T-helper 2 cell treated with Interferon-gamma antibody and Interleukin-4, amounts not matched to agents 100 ng/mL and 5 ng/mL, for 36 hours (primary cell): ENCODE measurements around the gene ZNF541. TPM values are rescaled to one million over a fixed set of nuclear protein-coding genes. Genes with fewer than 3 reads are reported as not detected.

Source experiments
- intact Hi-C: fragments of 100-400 bp; cut with micrococcal nuclease; formaldehyde crosslinking; loops from one replicate; pipeline ENCODE4 v1.15.1; 2023
- total RNA-seq: library from RNA; stranded (reverse); gene quantifications from 2 replicates; pipeline ENCODE4 v1.2.3, GENCODE V29; 2022

ZNF541 gene
- total RNA-seq, 1 donor from 2014 or later, result 0.39 TPM

DNA sequence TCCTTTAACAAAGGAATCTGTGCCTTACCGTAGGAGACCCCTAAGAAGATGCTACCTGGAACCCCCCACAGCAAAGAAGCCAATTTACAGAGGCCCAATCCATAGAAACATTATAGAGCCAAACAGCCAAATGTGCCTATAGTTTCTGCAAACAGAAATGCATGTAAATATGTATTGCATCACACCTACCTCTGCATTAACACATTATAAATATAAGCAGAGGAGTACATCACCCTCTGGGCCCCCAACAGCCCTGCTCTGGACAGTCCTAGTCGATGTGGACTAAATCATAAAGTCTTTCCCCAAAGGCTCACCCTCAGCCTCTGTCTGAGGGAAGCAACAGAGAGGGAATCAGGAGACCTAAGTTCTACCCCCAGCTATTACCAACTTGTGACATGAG lies 25.7 kb downstream of the ZNF541 start:
- intact Hi-C loops, result no loop called here

DNA sequence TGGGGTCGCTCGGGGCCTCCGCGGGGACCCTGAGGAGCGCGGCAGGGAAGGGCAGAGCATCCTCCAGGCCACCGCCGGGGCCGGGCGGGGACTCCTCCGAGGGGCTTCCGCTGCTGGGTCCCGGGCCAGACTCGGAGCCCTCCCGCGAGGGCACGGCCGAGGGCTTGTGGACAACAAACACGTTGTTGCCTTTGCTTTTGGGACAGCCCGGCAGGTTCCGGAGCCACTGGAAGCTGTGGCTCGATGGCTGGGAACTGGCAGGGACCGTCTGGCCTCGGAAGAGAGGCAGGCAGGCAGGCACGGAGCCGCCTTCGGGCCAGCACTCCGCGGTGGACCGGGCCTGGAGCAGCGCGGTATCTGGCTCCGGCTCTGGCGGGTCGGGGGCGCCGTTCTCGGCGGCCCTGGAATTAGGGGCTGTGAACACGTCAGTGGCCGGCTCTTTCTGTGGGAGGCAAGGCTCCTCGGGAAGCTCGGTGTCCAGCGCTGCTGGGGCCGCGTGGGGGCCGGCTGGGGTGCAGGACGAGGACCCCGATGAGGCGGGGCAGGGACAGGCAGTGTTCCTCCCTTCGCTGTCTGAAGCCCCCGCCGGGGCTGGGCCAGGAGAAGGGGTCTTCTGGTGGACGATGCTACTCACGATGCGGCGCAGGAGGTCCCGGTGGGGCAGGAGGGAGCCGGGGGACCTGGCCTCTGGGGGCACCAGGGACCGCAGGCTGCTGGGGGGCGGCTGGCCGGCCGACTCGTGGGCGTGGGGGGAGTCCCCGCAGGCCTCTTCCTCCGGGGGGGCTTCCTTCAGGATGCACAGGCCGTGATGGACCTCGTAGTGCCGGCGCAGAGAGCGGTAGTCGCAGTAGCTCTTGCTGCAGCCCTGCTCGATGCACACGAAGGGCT lies 27.6 kb downstream of the ZNF541 start:
- intact Hi-C loops, result no loop called here

DNA sequence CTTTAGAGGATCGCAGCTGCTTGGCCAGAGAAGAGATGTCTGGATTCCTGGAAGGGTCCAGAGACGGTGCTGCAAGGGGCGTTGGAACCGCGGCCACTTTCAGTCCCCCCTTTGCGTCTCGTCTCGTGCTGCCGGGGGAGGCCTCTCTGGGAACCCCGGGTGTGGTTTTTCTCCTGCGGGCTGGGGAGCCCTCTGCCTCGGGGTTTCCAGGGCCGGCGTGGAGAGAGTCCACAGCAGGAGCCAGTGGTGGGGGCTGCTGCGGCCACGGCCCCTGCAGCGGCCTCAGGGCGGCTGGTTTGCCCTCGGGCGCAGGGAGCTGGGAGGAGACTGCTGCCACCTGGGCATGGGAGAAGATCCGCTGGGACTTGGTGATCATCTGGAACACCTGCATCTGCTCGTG lies 28.5 kb downstream of the ZNF541 start:
- intact Hi-C loops, result no loop called here

DNA sequence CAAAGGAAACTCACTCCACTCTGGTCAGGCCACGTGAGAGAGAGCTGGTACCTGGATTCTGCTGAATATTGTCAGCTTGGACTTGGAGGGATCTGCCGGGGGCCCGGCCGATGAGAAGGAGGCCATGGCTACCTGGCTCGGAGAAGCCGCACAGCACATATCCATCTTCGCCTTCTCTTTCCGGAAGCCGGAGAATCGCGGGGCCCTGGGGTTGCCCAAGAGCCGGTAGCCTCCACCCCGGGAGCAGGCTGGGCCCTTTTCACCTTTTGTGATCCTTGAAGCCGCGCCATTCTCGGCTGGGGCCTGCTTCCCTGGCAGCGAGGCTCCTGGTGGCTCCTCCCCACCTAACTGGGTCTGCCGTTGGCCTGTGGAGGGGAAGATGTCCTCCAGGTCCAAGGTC lies 28.9 kb downstream of the ZNF541 start:
- intact Hi-C loops, result no loop called here

DNA sequence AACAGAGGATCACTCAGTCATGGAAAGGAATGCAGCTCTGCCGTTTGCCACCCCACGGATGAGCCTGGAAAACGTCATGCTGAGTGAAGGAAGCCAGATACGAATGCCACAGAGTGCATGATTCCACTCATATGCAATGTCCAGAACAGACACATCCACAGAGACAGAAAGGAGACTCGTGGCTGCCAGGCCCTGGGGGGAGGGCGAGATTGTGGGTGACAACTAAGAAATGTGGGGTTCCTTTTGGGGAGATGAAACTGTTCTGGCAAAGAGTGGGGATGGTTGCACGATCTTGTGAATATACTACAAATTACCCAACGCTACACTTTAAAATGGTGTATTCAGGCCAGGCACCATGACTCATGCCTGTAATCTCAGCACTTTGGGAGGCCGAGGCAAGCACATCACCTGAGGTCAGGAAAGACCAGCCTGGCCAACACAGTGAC lies 30.9 kb downstream of the ZNF541 start:
- intact Hi-C loops, result no loop called here

DNA sequence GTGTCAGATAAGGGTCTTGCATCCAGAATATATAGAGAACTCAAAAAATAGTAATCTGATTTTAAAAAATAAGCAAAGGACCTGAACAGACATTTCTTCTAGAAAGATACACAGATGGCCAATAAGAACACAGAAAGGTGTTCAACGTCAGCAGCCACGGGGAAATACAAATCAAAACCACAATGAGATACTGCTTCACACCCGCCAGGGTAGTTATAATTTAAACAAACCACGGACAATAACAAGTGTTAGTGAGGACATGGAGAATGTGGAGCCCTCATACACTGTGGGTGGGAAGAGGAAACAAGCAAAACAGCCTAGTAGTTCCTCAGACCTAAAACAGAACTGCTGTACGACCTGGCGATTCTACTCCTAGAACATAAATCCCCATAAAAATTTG lies 31.4 kb downstream of the ZNF541 start:
- intact Hi-C loops, result no loop called here

DNA sequence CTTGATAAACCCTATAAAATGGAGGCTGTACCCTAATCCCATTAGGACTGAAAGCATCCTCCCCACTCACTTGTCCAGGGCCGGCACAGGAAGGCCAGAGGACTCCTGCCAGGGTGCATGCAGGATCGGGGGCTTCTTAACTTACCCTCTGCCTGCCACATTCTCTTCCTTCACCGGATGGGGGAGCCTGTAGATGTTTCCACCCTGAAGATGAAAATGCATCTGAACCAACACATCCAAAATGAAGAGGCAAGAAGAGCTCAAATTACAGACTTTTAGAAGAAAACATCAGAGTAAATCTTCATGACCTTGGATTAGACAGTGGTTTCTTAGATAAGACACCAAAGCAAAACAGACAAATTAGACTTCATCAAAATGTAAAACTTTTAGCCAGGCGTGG lies 32.2 kb downstream of the ZNF541 start:
- intact Hi-C loops, result no loop called here

DNA sequence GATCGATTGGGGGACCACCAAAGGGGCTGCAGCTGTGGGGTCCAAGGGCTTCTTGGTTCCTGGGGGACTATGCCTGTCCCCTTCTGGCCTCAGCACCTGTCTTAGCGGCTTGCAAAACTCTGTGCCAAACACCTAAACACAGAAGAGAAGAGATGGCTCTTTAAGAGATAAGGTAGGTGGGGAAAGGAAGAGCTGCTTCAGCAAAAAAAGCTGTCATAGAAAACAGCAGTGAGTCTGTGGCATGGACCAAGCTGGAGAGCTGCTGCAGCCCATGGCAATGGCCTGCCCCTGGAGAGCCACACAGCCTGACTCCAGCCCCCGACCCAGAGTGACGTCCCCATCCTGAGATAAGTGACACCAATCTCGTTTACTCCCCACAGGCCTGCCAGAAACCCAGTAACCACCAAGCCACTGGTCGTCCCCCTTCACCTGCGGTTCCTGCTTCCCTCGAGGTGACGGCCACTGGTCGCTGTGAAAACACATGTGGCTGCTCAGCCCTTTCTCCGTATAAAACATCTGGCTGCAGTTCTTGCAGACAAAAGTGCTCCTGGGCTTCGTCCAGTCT lies 33.1 kb downstream of the ZNF541 start:
- intact Hi-C loops, result no loop called here

DNA sequence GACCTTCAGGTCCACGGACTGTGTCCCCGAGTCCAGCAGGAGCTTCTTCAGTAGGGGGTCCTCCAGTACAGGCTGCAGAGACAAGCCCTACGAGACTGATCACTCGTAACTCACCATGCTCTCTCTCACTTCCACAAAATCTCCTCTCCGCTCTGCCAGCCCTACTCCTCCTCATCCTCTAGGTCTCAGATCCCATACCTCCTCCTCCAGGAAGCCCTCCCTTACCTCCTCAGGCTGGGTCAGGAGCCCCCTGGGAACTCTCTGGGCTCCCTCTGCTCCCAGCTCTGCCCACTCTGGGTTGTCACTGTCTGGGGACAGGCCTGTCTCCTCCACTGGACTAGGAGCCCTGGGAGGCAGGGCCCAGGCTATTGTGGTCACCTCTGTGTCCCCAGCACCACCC lies 34.1 kb downstream of the ZNF541 start:
- intact Hi-C loops, result no loop called here

DNA sequence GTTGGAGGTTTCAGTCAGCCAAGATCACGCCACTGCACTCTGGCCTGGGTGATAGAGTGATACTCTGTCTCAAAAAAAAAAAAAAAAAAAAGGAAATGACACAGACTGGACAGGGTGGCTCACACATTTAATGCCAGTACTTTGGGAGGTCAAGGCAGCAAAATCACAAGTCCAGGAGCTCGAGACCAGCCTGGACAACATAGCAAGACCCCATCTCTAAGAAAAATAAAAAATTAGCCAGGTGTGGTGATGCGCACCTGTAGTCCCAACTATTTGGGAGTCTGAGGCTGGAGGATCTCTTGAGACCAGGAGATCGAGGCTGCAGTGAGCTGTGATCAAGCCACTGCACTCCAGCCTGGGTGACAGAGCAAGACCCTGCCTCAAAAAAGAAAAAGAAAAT lies 35.5 kb downstream of the ZNF541 start:
- intact Hi-C loops, result no loop called here

DNA sequence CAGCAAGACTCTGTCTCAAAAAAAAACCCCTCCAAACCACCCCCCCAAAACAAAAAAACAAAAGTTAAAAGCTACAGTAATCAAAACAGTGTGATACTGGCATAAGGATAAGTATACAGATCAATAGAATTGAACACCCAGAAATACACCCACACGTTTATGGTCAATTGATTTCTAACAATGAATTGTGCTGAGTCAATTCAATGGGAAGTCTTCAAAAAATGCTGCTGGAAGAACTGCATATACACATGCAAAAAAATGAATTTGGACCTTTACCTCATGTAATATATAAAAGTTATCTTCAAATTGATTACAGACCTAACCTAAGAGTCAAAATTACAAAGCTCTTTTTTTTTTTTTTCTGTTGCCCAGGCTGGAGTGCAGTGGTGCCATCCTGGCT lies 38.3 kb downstream of the ZNF541 start:
- intact Hi-C loops, result no loop called here

DNA sequence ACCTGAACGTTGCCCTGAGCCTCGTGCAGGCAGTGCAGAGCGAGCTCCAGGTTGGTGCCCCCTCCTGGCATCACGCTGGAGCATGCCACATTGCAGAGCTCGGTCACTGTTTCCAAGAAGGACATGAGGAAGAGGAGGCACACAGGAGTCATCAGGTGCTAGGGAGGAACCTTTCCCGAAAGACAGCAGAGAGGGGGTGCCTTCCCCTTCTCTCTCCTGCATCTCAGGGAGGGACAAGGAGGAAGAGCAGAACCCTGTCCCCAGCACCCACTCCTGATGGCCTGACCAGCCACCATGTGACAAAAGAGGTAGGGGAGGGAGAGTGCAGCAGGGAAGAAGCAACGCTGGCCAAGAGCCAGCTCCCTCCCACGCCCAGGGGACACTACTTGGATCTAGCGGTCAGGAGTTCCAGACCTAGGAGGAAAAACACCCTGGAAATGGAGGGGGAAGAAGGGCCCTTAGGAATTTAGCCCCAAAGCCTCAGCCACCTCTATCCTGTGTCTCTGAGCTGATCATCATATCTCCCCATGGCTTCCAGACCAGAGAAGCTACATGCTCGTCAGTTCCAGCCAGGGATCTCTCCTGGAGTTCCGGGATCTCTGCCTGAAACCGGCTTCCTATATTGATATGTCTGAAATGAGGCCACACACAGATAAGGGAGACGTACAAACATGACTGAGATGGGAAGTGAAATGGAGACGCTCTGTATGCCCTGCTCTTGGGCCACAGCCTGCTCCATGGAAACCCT lies 41.1 kb downstream of the ZNF541 start:
- intact Hi-C loops, result no loop called here

DNA sequence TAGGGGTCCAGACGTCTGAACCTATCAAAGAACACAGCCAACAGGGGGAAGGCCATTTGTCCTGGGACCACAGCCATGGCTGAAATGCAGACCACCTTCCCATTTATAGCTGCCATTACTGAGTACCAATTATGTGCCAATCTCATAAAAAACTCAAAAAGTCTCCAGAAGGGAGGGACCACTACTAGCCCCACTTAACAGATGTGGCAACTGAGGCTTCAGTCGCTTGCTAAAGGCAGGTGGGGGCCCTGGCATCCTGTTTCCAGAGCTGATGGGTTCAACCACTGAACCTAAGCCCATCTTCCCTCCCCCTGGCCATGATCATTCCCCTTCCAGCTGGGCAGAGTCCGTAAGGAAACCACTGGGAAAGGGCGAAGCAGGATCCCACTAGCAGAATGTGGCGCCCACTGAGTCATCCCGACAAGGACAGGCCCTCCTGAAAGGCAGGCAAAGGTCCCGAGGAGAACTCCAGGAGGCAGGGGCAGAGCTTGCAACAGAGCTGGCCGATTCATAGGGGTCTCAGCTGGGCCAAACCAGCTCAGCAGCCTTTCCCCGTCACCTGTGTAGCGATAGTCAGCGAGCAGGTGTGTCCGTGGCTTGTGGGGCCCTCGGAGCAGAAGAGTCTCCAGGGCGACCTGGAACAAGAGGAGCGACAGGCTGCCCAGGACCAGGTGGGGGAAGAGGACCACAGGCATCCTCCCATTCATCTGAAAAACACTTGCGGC lies 43.8 kb downstream of the ZNF541 start:
- intact Hi-C loops, result no loop called here

DNA sequence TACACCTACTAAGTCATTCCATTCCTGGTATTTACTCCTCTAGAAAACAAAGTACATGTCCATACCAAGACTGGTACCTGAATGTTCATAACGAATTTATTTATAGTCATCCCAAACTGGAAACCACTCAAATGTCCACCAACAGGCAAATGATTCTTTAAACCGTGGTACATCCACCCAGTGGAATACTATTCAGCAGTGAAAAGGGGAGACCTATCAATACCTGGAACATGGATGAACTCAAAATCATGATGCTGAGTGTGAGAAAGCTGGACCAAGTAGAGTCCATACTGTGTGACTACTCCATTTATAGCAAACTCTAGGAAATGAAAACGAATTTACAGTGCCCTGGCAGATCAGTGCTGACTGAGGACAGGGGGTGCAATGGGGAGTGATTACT lies 46.1 kb downstream of the ZNF541 start:
- intact Hi-C loops, result no loop called here

DNA sequence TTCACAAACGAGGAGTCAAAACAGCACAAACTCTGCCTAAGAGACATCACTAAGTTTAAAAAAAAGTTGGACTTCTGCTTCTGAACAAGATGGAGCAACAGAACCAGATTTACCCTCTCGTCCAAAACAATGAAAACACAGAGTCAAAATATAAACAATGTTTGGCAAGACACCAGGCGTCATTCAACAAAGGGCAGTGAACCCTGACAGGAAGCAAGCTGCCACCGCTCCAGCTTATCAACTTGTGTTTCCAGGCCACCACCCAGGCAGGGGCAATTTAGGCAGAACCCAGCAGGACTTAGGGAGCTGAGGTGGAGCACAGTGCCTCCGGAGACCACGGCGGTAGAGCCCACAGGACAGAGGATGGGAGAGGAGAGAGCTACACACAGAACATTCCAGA lies 49.5 kb downstream of the ZNF541 start:
- intact Hi-C loops, result no loop called here

Other genes starting within 250 kb of the ZNF541 start
- gene C5AR2, start 241.0 kb downstream of the ZNF541 start, total RNA-seq, result 0.86 and 0.95 TPM in 2 replicates
- 15.0 and 15.5 TPM in 2 replicates for gene DHX34, start 223.8 kb downstream of the ZNF541 start, total RNA-seq
- gene MEIS3, start 153.6 kb downstream of the ZNF541 start, total RNA-seq, result 0.20 TPM in 1 of 2 replicates, not detected in the other
- gene SLC8A2, start 101.3 kb downstream of the ZNF541 start, total RNA-seq, result 0.07 and 0.39 TPM in 2 replicates
- 11.4 and 11.8 TPM in 2 replicates for gene KPTN, start 88.9 kb downstream of the ZNF541 start, total RNA-seq
- 89.2 and 90.5 TPM in 2 replicates for gene NAPA, start 58.1 kb downstream of the ZNF541 start, total RNA-seq
- 15.8 and 16.6 TPM in 2 replicates for gene BICRA, start 36.0 kb upstream of the ZNF541 start, total RNA-seq
- 0.11 TPM in 1 of 2 replicates, not detected in the other for gene EHD2, start 140.3 kb upstream of the ZNF541 start, total RNA-seq
- gene NOP53, start 172.4 kb upstream of the ZNF541 start, total RNA-seq, result 286 and 295 TPM in 2 replicates
- gene SELENOW, start 205.6 kb upstream of the ZNF541 start, total RNA-seq, result 93.5 and 95.1 TPM in 2 replicates
- gene TPRX1, start 231.4 kb upstream of the ZNF541 start, total RNA-seq, result not detected in 2 replicates
- gene CRX, start 248.8 kb upstream of the ZNF541 start, total RNA-seq, result not detected in 2 replicates